ENCODE data around the gene SAMD4A. TPM values are rescaled to one million over a fixed set of nuclear protein-coding genes. Genes with fewer than 3 reads are reported as not detected.

Gene SAMD4A
- polyA plus RNA-seq, 1 experiment, result 13.4 TPM

DNA sequence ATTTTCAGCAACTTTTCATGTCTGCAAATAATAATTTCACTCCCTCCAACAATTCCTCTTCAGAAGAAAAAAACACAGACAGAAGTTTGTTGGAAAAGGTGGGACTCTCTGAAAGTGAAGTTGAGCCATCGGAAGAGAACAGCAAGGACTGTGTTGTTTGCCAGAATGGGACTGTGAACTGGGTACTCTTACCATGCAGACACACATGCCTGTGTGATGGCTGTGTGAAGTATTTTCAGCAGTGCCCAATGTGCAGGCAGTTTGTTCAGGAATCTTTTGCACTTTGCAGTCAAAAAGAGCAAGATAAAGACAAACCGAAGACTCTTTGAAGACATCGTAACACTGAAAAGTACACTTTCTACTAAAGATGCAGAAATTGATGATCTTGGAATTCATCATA, 28.9 kb upstream of the SAMD4A start:
- H3K27me3 ChIP-seq (ENCODE audit: control insufficient read depth, insufficient read depth, low read length), result no peaks in the 10 kb centered on the region
- TF ChIP-seq, protein P1, sequence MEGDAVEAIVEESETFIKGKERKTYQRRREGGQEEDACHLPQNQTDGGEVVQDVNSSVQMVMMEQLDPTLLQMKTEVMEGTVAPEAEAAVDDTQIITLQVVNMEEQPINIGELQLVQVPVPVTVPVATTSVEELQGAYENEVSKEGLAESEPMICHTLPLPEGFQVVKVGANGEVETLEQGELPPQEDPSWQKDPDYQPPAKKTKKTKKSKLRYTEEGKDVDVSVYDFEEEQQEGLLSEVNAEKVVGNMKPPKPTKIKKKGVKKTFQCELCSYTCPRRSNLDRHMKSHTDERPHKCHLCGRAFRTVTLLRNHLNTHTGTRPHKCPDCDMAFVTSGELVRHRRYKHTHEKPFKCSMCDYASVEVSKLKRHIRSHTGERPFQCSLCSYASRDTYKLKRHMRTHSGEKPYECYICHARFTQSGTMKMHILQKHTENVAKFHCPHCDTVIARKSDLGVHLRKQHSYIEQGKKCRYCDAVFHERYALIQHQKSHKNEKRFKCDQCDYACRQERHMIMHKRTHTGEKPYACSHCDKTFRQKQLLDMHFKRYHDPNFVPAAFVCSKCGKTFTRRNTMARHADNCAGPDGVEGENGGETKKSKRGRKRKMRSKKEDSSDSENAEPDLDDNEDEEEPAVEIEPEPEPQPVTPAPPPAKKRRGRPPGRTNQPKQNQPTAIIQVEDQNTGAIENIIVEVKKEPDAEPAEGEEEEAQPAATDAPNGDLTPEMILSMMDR (IDR thresholded peaks at IDR 0.05; ENCODE audit: insufficient read depth, low read depth, low read length), result no peak
- CTCF ChIA-PET, result no interaction called here
- no peak overlapping the region for H3K4me3 ChIP-seq (ENCODE audit: low read depth, low read length)
- peaks cover 2% of the 10 kb centered on the region; the same call in 1 of the 2 replicates for H3K36me3 ChIP-seq (ENCODE audit: control insufficient read depth, insufficient read depth, low read length)
- POLR2A ChIA-PET, result no interaction called here
- no peak for DNase-seq (ENCODE audit: low read depth)

DNA sequence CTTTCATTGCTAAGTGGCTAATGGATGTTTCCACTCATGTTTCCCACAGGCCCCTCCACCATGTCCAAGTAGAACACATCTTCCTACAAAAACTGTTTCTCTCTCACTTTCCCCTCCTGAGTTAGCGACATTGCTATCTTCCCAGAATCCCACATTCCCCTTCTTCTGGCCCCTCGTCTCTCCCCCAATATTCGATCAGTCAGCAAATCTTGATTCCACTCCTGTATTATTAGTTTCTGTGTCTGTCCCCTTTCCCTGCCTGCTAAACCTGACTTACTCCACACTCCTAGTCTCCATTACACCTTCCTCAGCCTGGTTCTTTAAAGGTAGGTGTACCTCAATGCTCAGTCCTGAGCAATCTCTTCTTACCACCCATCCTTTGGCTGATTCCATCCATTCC, 19.3 kb upstream of the SAMD4A start:
- POLR2A ChIA-PET, result no interaction called here
- CTCF ChIA-PET, result no interaction called here
- no peak for DNase-seq (ENCODE audit: low read depth)
- TF ChIP-seq, protein P1 (IDR thresholded peaks at IDR 0.05; ENCODE audit: insufficient read depth, low read depth, low read length), result no peak
- Histone ChIP-seq H3K4me3 (ENCODE audit: low read depth, low read length) (no peak overlapping the region), H3K27me3 (ENCODE audit: control insufficient read depth, insufficient read depth, low read length) (no peaks in the 10 kb centered on the region), H3K36me3 (ENCODE audit: control insufficient read depth, insufficient read depth, low read length) (no peaks in the 10 kb centered on the region)

DNA sequence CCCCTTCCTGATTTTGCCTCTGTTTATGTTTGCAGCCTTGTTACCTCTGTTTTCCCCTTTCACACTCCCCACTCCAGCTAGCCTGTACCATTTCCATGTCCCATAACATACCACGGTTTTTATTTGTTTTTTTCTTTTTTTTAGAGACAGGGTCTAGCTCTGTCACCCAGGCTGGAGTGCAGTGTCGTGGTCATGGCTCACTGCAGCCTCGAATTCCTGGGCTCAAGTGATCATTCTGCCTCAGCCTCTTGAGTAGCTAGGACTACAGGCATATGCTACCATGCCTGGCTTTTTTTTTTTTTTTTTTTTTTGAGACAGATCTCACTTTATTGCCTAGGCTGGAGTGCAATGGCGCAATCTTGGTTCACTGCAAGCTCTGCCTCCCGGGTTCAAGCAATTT, 18.4 kb upstream of the SAMD4A start:
- no peaks in the 10 kb centered on the region for H3K36me3 ChIP-seq (ENCODE audit: control insufficient read depth, insufficient read depth, low read length)
- TF ChIP-seq, protein P1 (IDR thresholded peaks at IDR 0.05; ENCODE audit: insufficient read depth, low read depth, low read length), result no peak
- no peaks in the 10 kb centered on the region for H3K27me3 ChIP-seq (ENCODE audit: control insufficient read depth, insufficient read depth, low read length)
- CTCF ChIA-PET, result interaction anchor here (1.7 kb wide), 1 partner anchor 9 kb away, joined by 5 read pairs; no protein-coding TSS in a partner anchor
- H3K4me3 ChIP-seq (ENCODE audit: low read depth, low read length), result no peak overlapping the region
- DNase-seq (ENCODE audit: low read depth), result no peak
- POLR2A ChIA-PET, result no interaction called here

DNA sequence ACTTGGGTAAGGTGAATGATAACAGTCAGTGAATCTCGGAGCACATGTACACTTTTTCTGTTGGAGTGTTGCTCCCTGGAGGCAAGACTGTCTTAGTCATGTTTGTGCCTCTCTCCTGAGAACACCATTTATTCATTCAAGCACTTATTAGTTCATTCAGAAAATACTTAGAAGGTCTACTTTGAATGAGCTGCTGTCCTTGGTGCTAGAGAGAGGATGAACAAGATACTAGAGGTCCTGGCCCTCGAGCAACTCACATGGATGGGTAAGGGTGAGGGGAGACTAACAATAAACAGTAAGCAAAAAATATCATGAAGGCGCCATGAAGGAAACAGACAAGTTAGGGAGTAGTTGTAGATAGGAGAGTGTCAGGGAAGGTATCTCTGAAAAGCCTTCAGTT, 17.1 kb upstream of the SAMD4A start:
- CTCF ChIA-PET, result interaction anchor here (0.6 to 1.5 kb wide), 3 partner anchors 184 to 256 kb away, joined by 3 to 4 read pairs (median 3); no protein-coding TSS in a partner anchor
- POLR2A ChIA-PET, result no interaction called here
- H3K27me3 ChIP-seq (ENCODE audit: control insufficient read depth, insufficient read depth, low read length), result no peaks in the 10 kb centered on the region
- no peak overlapping the region for H3K4me3 ChIP-seq (ENCODE audit: low read depth, low read length)
- H3K36me3 ChIP-seq (ENCODE audit: control insufficient read depth, insufficient read depth, low read length), result no peaks in the 10 kb centered on the region
- TF ChIP-seq, protein P1 (IDR thresholded peaks at IDR 0.05; ENCODE audit: insufficient read depth, low read depth, low read length), result no peak
- no peak for DNase-seq (ENCODE audit: low read depth)

DNA sequence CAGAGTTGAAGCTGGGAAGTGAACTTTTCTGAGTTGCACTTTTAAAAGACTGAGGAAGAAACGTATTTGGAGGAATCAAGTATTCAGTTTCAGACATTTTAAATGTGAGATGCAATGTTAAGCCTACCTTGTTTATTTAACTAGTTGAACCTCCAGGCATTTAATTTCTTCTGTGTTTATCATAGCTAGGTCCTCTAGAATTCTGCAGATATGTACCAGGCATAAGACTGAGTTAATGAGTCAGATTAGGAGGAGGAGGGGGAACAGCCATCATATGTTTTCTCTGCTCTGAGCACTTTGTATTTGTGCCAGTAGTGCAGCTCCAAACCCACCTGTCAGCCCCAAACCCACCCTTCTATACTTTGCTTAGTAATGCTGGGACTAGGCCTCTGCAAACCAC, 16.4 kb upstream of the SAMD4A start:
- H3K36me3 ChIP-seq (ENCODE audit: control insufficient read depth, insufficient read depth, low read length), result no peaks in the 10 kb centered on the region
- no peak for DNase-seq (ENCODE audit: low read depth)
- H3K4me3 ChIP-seq (ENCODE audit: low read depth, low read length), result no peak overlapping the region
- TF ChIP-seq, protein P1 (IDR thresholded peaks at IDR 0.05; ENCODE audit: insufficient read depth, low read depth, low read length), result no peak
- ChIA-PET CTCF (interaction anchor here (0.6 to 1.5 kb wide), 4 partner anchors 185 to 257 kb away, joined by 3 to 4 read pairs (median 3); no protein-coding TSS in a partner anchor), POLR2A (no interaction called here)
- no peaks in the 10 kb centered on the region for H3K27me3 ChIP-seq (ENCODE audit: control insufficient read depth, insufficient read depth, low read length)

All from BJ (cell line).